ENCODE data around the gene ARFGEF2.
A peak's percentile ranks its signal among the peaks of the same experiment; 100 is the strongest.
"Not testable (repeated sequence)": the region's sequence is repeated elsewhere in the genome, so short reads cannot be mapped to it uniquely, and the experiment has no call there.

Gene ARFGEF2

GRCh38 chr20:48956052-48956451, 34.5 kb downstream of the ARFGEF2 start:
- DNase-seq (ENCODE audit: low read depth) = no peak

- no peak for DNase-seq (ENCODE audit: low read depth)
These were observed 35.6 kb downstream of the ARFGEF2 start for GRCh38 chr20:48957053-48957481.

- DNase-seq (ENCODE audit: low read depth) = no peak
These were observed 36.0 kb downstream of the ARFGEF2 start for GRCh38 chr20:48957533-48957932.

- no peak for DNase-seq (ENCODE audit: low read depth)
These were observed 37.2 kb downstream of the ARFGEF2 start for GRCh38 chr20:48958743-48959142.

GRCh38 chr20:48959899-48960550, 38.5 kb downstream of the ARFGEF2 start:
- DNase-seq (ENCODE audit: low read depth) = no peak

- DNase-seq (ENCODE audit: low read depth) = no peak
These were observed 40.9 kb downstream of the ARFGEF2 start for GRCh38 chr20:48962421-48962820.

GRCh38 chr20:48962976-48963771, 41.7 kb downstream of the ARFGEF2 start:
- peak; percentile 28 for DNase-seq (ENCODE audit: low read depth)

GRCh38 chr20:48965189-48965910, 43.8 kb downstream of the ARFGEF2 start:
- DNase-seq (ENCODE audit: low read depth) = peak; percentile 59

- DNase-seq (ENCODE audit: low read depth) = peak; percentile 69
These were observed 49.3 kb downstream of the ARFGEF2 start for GRCh38 chr20:48970681-48971365.

GRCh38 chr20:48971956-48972355, 50.4 kb downstream of the ARFGEF2 start:
- DNase-seq (ENCODE audit: low read depth) = peak; percentile 48

GRCh38 chr20:48972816-48973215, 51.3 kb downstream of the ARFGEF2 start:
- no peak for DNase-seq (ENCODE audit: low read depth)

- no peak for DNase-seq (ENCODE audit: low read depth)
These were observed 54.4 kb downstream of the ARFGEF2 start for GRCh38 chr20:48975955-48976354.

- not testable (repeated sequence) for DNase-seq (ENCODE audit: low read depth)
These were observed 58.5 kb downstream of the ARFGEF2 start for GRCh38 chr20:48979980-48980379.

- peak; percentile 31 for DNase-seq (ENCODE audit: low read depth)
These were observed 62.2 kb downstream of the ARFGEF2 start for GRCh38 chr20:48983423-48984400.

- DNase-seq (ENCODE audit: low read depth) = no peak
These were observed 63.2 kb downstream of the ARFGEF2 start for GRCh38 chr20:48984575-48985219.

GRCh38 chr20:48986899-48987298, 65.4 kb downstream of the ARFGEF2 start:
- DNase-seq (ENCODE audit: low read depth) = no peak

- no peak for DNase-seq (ENCODE audit: low read depth)
These were observed 69.0 kb downstream of the ARFGEF2 start for GRCh38 chr20:48990467-48990866.

- DNase-seq (ENCODE audit: low read depth) = no peak
These were observed 74.1 kb downstream of the ARFGEF2 start for GRCh38 chr20:48995589-48995988.

GRCh38 chr20:48999890-49000870, 78.7 kb downstream of the ARFGEF2 start:
- DNase-seq (ENCODE audit: low read depth) = no peak

All from fibroblast of gingiva (primary cell).